ENCODE results near the gene MON1A.

MON1A gene

DNA sequence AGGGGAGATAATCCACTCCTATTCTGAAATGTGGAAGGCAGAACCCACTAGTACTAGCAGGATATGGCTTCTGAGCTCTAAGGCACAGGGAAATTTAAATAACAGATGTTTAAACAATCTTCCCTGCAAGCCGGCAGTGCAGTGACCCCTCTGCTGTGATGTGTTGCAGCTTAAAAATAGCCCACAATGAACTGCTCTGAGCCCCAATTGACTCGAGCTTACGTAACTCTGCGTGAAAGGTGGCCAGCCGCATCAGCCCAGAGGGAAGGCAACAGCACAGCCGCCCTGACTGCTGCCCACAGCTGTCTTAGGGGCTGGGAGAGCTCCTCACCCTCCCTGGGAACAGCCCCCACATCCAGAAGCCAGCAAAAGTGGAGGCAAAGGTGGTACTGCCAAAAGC lies 47.4 kb downstream of the MON1A start:
- DNase-seq: no peak

DNA sequence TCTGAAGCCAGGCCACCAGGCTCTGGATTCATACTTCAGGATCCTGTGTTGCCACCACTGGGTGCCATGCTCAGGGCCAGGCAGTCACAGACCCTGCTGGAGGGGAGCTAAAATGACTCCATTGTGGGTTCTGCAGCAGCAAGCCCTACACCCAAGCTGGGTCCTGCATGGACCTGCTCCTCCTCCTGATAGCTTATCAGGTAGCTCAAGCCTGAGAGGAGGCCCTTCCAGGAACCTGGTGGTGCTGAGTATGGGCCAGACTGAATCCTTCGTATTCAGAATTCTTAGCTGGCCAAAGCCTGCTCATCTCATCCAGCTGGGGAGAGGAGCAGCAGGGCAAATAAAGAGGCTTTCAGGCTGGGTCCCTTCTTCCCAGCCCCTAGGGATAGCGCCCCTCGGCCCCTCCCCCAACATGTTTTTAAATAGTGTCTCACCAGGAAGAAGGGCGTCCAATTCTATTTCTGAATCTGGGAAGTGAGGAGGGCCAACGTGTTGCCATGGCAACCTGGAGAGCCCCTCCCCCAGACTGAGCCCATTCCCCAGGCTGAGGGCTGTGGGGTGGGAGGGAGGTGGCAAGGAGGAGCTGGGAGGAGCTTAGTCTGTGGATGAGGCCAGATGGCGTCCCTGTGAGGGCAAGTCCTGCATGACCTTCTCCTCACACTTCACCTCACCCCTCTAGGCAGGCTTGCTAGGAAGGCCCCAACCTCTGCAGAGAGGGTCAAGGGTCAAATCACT lies 48.9 kb downstream of the MON1A start:
- no peak for DNase-seq

DNA sequence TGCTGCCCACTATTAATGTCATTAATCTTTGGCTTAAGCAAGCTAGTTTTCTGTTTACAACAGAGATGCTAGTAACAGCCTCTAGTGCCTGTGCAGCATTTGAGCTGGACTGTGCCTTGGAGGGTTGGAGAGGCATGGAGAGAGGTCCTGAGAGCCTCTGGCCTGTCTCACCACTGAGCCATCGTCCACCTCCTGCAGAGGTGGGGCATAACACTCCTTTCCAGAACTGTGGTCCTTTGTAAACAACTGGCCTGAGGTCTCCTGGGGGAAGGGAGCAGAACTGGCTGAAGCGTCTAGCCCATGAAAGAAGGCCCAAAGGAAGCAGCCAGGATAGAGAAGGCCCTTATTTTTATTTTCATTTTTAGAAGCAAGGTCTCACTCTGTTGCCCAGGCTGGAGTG lies 49.9 kb downstream of the MON1A start:
- DNase-seq: no peak

DNA sequence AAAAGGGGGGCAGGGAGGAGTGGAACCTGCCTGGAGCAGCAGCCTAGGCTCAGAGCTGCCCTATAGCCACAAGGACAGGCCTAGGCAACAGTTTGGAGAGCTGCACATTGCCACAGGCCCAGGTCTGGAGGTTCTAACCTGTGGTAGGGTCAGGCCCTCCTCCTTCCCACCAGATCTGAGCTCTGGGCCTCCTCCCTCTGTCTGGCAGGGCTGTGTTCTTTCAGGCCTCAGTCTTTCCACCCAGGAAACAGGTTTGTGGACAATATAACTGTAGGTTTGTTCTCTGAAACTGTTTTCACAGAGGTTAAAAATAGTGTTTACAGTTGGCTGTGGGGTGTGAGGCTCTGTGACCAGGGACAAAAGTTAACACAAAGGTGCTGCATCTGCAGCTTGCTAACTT lies 50.9 kb downstream of the MON1A start:
- no peak for DNase-seq

DNA sequence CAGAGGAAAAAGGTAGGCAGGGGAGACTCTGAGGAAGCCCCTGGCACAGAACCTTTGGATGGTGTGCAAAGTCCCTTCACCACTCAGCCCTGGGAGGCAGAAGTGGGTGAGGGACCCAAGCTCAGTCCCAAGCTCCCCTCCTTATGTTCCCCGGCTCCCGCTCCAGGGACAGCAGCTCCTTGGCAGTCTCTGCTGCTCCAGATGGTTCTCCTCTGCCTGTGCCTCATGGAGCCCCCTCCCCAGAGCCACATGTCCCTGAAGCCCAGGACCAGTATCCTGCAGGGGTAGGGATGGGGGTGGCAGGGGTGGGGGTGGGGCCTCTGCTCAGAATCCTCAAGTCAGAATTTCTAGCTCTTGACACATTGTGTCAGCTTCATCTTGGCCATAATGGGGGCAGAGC lies 51.9 kb downstream of the MON1A start:
- DNase-seq: no peak

DNA sequence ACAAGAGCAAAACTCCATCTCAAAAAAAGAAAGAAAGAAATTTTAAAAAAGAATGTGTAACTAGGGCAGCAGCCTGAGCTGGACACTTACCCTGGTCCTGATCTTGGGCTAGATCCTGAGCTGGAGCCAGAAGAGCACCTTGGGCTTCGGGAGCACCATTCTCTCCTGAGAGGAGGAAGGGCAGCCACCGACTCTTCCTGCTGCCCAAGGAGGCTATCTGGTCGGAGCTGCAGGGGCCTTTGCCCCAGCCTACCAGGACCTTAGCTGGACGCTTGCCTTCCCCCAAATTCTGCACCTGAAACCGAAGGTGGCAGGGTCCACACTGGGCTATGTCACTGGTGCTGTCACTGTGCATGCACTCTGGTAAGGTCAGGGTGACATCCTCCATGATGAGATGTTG lies 53.0 kb downstream of the MON1A start:
- DNase-seq: no peak

DNA sequence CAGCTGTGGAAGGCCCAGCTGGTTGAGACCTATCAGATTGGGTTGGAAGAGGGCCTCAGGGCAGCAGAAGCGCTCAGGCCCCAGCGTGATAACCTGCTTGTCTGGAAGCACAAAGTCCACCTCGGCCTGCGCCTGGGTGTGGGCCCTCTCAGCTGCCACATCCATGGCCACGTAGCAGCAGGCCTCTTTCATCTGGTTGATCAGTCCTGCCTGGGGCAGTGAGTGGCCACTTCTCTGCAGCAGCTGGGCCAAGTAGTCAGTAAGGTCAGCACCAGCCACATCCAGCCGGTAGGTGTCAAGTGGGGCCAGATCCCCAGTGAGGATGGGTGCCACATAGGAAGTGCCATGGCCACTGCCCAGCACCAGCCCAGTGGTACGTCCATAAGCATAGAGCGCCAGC lies 56.0 kb downstream of the MON1A start:
- no peak for DNase-seq

DNA sequence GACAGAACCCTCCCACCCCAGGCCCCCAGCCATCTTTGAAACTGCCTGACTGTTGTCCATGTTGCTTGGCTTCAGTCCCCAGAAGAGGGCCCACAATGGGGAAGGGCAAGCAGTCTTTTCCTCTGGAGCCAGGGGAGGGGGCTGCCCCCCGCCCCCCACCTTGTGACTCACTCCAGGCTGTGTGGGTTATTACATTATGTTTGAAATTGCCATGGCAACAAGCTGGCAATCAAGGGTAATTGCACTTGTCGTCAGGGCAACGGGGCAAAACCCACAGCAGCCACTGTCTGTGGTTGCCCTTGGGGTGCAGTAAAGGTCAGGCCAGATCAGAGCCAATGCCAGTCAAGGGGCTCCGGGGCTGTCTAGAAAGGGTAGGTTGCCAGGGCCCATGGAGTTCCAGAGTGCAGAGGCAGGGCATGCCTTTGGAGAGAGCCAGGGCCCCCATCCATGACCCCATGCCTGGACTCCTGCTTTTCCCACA lies 56.8 kb downstream of the MON1A start:
- no peak for DNase-seq

DNA sequence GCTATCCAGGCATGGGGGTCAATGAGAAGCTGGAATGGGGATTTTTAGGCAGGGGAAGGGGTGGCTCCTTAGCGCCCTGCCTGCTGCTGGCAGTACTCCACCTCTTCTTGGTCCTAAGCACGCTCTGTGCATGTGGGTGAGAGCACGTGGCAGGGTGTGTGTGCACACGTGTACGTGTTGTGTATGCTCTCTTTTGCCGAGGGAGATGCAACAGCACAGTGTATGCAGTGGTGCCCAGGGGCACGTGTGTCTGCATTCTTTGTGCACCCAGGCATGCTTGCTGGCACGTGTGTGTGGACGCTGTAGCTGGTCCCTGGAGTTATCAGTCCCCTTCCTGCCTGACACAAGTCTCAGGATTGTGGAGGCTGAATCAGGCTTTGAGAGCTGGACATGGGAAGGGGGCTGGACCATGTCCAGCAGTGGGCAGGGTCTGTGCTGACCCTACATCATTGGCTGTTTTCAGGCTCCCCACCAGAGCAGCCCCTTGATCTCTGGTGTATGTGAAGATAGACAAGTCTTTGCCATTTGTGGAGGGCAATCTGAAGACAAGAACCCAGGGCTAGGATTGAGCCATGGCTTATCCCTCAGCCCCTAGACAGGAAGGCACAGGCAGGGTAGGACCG lies 58.0 kb downstream of the MON1A start:
- DNase-seq: no peak

DNA sequence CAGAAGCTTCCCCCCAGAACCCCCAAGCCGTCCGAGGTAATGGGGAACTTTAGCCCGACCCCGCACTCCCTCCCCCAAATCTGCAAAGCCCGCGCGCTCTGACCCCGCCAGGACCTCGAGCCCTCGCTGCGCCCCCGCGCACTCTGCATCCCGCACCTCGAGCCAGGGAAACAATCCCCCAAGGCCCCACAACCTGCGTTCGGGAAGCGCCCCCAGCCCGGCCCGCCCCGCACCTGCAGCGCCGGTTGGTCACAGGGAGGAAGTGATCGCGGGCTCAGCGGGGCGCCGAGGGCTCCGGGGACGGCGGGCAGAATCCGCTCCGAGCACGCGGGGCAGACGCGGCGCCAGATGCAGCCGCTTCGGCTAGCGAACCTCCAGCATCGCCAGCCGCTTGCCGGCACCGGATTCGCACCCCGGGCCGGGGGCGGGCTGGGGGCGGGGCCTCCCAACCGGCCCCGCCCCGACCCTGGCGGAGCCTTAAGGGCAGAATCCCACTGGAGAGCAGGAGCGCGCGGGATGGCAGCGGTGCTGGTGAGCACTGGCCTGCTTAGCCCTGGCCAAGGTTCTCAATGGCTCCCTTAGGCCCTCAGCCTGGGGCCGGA lies 60.0 kb downstream of the MON1A start, which contains the start of gene CAMKV:
Gene CAMKV (minus strand): TSS at position 382 of the 602 bp plus-strand sequence. CDS start 7,518 bp downstream, outside the sequence.
- DNase-seq: no peak

DNA sequence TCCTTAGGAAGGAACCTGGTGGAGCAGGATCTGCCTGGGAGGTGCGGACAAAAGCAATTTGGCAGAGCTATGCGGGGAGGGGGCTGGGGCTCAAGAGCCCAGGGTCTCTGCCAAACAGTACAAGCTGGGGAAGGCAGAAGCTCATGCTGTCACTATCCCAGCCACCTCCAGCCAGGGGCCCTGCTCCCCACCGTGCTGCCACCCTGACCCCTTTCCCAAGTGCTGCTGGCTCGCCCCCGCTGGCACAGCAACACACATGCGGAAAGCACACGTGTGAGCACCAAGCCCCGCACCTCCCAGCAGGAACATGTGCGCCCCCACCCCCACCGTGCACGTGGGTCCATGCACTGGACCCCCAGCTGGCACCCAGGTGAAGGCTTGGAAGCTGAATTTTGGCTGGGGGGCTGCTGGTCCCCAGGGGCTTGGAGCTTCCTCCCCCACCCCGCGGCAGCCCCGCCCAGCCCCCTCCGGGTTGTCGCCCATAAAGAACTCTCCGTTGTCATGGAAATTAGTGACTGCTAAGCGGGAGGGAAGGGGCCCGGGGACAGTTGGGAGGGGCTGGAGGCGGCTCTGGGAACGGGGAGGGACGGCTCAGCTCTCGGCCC lies 60.6 kb downstream of the MON1A start:
- no peak for DNase-seq

DNA sequence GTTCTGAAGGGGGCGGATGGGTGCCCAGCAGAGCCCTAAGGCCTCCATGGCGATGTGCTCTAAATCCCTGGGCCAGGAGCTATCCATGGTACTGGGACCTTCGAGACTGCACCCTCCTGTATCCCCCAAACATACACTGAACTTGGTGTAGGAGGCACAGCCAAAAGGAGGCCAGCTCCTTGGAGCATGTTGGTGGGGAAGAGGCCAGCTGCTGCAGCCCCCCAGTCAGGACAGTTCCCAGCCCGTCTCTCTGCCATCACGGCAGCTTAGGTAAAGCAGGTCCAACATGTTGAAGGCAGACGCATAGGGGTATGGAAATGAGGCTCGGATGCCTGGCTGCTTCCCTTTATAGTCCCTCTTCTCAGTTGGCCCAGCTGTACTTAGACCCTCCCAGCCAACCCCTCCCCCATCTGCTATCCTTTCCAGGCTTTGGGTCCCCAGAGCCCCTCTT lies 61.7 kb downstream of the MON1A start:
- no peak for DNase-seq

DNA sequence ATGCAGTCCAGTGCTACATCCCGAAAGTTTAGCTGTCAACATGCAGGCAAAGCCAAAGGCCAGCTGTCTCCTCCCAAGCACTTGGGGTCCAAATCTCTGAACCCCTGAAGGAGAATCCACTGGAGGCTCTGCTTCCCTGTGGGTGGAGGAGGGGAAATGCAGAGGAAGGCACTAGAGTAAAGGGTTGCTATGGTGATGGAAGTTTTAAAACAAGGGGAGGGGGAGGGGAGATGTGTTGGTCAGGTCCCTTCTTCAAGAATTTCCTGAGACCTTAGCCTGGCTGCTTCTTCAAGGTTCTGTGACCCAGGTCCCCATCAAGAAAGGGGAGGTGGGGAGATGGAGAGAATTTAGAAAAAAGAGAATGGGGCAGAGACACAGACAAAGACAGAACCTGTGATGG lies 62.2 kb downstream of the MON1A start:
- DNase-seq: no peak

DNA sequence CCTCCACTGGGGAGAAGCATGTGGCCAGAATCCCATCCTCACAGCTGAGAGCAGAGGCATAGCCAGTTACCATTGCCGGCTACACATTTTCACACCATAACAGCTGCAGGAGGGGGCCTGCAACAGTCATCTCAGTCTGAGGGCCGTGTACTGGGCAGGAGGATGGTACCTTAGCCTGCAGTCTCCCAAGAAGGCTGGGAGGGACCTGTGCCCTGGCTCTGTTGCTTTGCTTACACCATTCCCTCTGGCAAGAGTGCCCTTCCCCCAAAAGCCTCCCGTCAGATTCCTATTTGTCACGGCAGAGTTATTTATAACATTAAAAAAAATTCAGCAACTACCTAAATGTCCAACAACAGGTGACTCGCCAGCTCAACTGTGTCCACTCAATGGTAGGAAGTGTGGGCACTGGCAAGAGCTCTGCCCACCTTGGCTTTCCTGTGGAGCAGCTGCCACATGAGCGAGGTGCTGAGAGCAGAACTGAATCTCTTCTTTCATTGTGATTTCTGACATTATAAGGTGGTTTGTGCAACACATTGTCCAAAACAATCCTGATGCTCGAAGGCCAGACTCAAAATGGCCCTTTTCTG lies 64.3 kb downstream of the MON1A start:
- DNase-seq: no peak

DNA sequence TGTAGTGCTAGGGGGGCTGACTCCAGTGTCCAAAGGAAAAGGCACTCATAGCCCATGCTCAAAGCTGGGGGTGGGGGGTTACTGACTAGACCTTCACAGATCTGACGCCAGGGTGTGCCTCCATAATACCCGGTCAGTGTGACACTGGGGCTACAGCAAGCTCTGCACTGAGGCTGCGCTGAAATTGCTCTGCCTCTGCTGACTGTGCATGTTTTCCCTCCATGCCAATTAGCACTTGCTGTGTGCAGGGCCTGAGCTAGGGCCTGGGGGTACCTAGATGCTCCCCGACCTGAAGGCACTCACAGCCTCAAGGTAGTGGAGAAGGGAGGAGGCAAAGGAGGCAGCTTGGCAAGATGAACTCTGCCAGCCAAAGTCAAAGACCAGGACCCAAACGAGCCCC lies 65.1 kb downstream of the MON1A start:
- no peak for DNase-seq

DNA sequence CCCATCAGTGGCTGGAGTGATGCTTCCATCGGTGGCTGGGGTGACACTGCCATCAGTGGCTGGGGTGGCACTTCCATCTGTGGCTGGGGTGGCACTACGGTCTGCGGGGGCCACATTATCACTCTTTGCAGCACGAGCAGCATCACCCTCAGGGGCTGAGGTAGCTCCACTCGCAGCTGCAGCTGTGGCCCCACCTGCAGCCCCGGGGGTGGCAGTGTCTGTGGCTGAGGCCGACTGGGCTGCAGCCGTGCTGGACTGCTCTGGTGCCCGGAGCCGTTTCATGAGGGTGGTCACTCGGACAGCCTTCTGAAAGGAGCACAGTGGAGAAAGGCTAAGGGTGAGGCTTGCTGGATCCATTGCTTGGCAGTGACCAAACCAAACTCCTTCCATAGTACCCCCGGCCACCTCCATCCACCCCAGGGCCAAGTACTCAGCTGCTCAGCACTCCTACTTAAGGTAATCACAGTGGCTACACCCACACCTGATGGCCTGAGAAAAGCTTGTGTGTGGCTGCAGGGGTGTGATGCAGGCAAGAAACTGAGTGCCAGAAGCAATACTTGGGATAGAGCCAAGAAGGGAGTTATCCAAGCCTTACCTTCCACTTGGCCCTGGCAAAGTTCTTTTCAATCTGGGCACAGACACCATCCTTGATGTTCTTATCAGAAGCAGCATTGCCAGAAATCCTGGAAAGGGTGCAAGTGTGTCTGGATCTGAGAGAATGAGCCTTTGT lies 69.9 kb downstream of the MON1A start:
- DNase-seq: no peak

Data from DMS153 (cell line).